Large intestine (tissue), 3 donors: ENCODE measurements around the gene TCEA3. TPM values are rescaled to one million over a fixed set of nuclear protein-coding genes. Genes with fewer than 3 reads are reported as not detected.

ENCODE experiments used
- DNase-seq, 2 donors: peaks; one replicate each; pipeline versions ENCODE4 v3.0.0 to v3.0.0-alpha.2; 2013
- H3K27ac ChIP-seq: one replicate; pipeline ENCODE4 v1.5.1; 2013; ENCODE audit warnings: low read length
- H3K27me3 ChIP-seq: 2 replicates; pipeline ENCODE4 v1.6.1; 2013; ENCODE audit warnings: low read length; ENCODE audit not compliant: control insufficient read depth, insufficient read depth
- H3K36me3 ChIP-seq: 2 replicates; pipeline ENCODE4 v1.6.1; 2013; ENCODE audit warnings: low read length; ENCODE audit not compliant: control insufficient read depth, insufficient read depth
- H3K4me1 ChIP-seq: one replicate; pipeline ENCODE4 v1.6.1; 2013; ENCODE audit warnings: low read length; ENCODE audit not compliant: control insufficient read depth, insufficient read depth
- H3K4me3 ChIP-seq: one replicate; pipeline ENCODE4 v1.5.1; 2013; ENCODE audit warnings: low read length
- H3K9me3 ChIP-seq: one replicate; pipeline ENCODE4 v1.6.1; 2013; ENCODE audit warnings: mild to moderate bottlenecking, low read depth, low read length, moderate library complexity; ENCODE audit not compliant: control insufficient read depth
- WGBS: methylation state at CpG from one replicate; pipeline ENCODE4 v1.1.5; 2013; ENCODE audit warnings: low lambda C conversion rate; ENCODE audit not compliant: insufficient coverage; 5-methylcytosine and 5-hydroxymethylcytosine counted together
- polyA plus RNA-seq: library from polyadenylated mRNA; unstranded; fragments of 120-200 nt; gene quantifications from one replicate; pipeline ENCODE4 v1.2.1, GENCODE V29; 2013

TCEA3 gene
- polyA plus RNA-seq, 1 donor: 29.4 TPM

DNA sequence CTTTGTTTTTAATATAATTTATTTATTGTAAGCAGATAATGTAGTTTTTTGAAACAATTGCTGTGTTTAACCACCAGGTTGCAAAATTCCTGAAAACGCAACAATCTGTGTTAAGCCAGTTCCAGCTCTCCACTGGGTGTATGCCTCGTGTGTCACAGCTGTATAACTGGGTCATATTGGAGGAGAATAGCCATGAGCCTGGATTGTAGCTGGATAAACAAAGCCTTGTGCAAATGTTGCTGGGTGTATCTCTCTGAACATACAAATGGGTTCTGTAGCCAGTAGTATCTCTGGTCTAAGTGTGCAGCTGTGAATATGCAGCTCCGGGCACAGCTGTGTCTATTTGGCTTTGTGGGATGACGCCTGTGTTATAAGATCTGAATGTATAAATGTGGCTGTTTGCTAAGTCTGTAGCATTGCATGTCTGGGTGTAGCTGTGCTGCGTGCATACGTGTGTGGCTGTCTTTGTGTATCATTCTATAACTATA lies 2.8 kb downstream of the TCEA3 start:
- Histone ChIP-seq H3K4me1 (peaks cover 31% of the 10 kb centered on the region), H3K27me3 (peaks cover 3% of the 10 kb centered on the region), H3K4me3 (no peak overlapping the region), H3K27ac (peak overlapping the region; percentile 66), H3K9me3 (no peaks in the 10 kb centered on the region), H3K36me3 (peaks cover 1% of the 10 kb centered on the region)
- no CpG with 5 or more reads among the region's 6 CpGs for WGBS
- peak in 1 of 2 donors; percentile 67 for DNase-seq

DNA sequence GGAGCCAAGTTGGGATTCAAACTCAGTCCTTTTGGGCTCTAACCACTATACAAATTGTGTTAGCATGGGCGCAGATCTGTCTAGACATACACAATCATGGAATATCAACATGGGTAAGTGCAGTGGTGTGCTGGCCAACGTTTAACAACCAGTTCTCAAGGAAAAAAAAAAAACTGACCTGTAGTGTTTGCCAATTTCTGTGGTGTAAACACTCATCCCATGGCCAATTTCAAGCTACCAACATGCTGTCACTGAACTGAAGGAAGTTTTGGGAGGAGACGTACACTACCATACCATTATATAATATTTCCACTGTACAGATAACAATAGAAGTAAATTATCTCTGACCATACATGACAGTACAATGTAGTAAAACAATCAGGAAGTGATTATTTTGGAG lies 3.2 kb downstream of the TCEA3 start:
- Histone ChIP-seq H3K9me3 (no peaks in the 10 kb centered on the region), H3K4me3 (no peak overlapping the region), H3K36me3 (peaks cover 3% of the 10 kb centered on the region), H3K27me3 (peaks cover 3% of the 10 kb centered on the region), H3K27ac (peak overlapping the region; percentile 66), H3K4me1 (peaks cover 31% of the 10 kb centered on the region)
- WGBS: 60% methylated on average over 1 of the region's 3 CpGs
- no peak for DNase-seq

DNA sequence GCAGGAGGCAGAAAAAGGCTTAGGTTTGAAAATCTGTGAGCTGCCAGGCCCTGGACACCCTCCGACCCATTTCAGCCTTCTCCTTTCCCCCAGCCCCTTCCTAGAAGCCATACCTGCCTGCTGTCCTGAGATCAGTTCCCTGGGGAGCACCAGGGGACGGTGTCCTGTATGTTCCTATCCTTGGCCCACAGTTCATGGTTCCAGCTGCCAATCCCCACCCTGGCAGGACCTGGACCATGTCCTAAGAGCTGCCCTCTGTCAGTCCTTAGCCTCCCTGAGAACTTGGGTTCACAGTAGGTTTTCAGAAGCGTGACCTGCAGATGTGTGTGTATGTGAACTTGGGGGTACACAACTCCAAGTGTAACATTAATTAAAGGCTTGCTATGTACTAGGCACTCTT lies 3.8 kb downstream of the TCEA3 start:
- Histone ChIP-seq H3K4me1 (peaks cover 31% of the 10 kb centered on the region), H3K27me3 (peaks cover 3% of the 10 kb centered on the region), H3K4me3 (no peak overlapping the region), H3K27ac (no peak overlapping the region), H3K9me3 (no peaks in the 10 kb centered on the region), H3K36me3 (peaks cover 3% of the 10 kb centered on the region)
- WGBS: no CpG with 5 or more reads among the region's 3 CpGs
- no peak for DNase-seq

DNA sequence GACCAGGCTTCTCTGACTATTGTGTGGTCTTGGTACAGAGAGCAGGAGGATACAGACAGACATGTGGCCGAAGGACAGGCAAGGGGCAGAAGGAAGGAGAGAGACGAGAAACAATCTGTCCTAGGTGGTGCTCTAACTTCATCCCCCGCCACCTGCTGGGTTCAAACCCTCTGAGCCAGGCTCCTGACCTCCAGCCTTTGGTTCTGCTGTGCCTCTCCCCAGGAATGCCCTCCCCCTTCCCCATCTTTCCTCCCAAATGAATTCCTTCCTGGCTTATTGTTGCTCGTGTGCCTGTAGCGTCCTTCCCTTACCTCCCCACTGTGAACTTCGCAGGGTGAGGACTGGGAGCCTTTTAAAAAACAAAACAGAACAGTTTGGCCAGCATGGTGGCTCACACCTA lies 5.4 kb downstream of the TCEA3 start:
- H3K27ac ChIP-seq: no peak overlapping the region
- 40% methylated on average over 1 of the region's 6 CpGs for WGBS

DNA sequence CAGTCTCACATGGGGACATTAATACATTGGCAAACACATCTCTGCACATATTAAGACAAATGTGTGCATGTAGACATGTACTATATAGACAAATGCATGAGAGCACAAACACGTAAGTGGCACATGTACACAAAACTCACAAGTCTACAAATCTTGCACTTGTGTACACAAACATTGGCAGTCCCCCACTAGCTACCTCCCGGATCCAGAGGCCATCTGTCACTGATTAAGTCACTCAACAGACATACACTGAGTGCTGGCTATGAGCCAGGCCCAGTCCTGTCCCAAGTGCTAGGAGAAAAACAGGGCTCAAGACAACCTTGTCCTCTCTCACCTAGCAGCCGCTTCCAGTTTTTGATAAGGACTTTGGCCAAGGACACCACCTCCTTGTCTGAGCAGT lies 7.0 kb downstream of the TCEA3 start:
- Histone ChIP-seq H3K36me3 (peaks cover 6% of the 10 kb centered on the region), H3K9me3 (no peaks in the 10 kb centered on the region), H3K27me3 (no peaks in the 10 kb centered on the region), H3K27ac (no peak overlapping the region), H3K4me3 (no peak overlapping the region), H3K4me1 (peaks cover 15% of the 10 kb centered on the region)
- WGBS: no CpG with 5 or more reads among the region's 3 CpGs
- DNase-seq: peak; percentile 28 to 75

More for the DNA sequence above, 5.4 kb downstream of the TCEA3 start:
- no peak for DNase-seq
- Histone ChIP-seq H3K27me3 (no peaks in the 10 kb centered on the region), H3K4me3 (no peak overlapping the region), H3K9me3 (no peaks in the 10 kb centered on the region), H3K36me3 (peaks cover 6% of the 10 kb centered on the region), H3K4me1 (peaks cover 26% of the 10 kb centered on the region)

DNA sequence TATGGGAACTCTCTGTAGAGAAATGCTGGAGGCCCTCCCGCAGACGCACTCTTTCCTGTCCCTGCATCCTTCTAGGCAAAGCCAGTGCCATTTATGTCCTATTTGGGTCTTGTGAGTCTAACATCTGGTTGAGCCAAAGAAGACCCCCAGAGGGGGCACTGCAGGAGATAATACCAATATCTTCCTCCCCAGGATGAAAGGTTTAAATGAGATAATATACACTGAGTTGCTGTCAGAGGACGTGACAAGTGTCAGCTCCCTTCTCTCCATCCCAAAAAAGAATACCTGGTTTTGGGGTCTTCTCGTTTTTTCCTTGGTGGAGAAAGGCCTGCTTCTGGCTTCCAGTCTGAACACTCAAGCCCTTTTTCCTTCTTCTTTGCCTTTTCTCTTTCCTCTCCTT lies 7.6 kb downstream of the TCEA3 start:
- Histone ChIP-seq H3K27me3 (no peaks in the 10 kb centered on the region), H3K4me3 (no peak overlapping the region), H3K9me3 (no peaks in the 10 kb centered on the region), H3K4me1 (peaks cover 9% of the 10 kb centered on the region), H3K36me3 (peaks cover 6% of the 10 kb centered on the region), H3K27ac (no peak overlapping the region)
- 71% methylated on average over 1 of the region's 4 CpGs for WGBS
- no peak for DNase-seq

DNA sequence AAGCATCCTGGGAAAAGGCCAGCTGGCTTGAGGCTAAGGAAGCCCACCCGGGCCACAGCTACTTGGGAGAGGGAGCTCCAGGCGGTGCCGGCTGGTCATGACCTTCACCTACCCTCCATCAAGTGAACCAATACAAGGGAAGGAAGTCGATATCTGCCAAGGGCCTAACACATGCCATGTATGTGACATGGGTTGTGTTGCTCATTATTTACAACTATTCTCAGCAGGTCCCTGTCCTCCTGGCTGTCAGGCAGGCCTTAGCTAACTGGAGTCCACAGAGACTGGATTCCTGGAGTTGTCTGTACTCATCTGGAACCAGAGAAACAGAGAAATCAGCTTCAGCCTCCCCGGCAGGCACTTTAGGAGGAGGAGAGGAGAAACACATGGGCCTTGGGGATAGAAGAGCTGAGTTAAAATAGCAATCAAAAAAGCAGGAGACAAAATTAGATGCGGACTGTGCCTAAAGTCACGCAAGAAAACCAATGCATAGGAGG lies 15.7 kb downstream of the TCEA3 start:
- H3K27me3 ChIP-seq: no peaks in the 10 kb centered on the region
- no peak overlapping the region for H3K27ac ChIP-seq
- WGBS: 94% methylated on average over 2 of the region's 7 CpGs
- DNase-seq: no peak
- H3K36me3 ChIP-seq: peaks cover 8% of the 10 kb centered on the region
- H3K4me3 ChIP-seq: no peak overlapping the region
- no peaks in the 10 kb centered on the region for H3K9me3 ChIP-seq
- H3K4me1 ChIP-seq: peaks cover 5% of the 10 kb centered on the region

DNA sequence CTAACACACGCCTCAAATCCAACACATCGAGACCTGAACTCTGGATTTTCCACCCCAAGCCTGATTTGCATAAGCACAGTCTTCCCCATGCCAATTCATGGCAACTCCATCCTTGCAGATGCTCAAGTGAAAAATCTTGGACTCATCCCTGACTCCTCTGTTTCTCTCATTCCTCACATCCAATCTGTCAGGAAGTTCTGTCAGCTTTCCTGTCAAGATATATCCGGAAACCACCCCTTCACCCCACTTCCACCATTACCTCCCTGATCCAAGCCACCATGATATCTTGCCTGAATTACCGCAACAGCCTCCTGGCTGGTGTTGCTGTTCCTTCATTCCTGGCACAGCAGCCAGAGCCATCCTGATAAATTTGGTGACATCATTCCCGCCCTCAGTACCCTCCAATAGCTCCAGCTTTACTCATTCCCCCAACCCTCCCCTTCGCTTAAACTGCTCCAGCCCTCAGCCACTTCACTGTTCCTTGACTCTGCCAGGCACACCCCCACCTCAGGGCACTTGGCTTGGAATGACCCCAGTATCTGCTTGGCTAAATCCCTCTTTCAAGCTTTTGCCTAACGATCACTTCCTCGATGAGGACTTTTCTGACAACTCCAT lies 17.4 kb downstream of the TCEA3 start:
- H3K27ac ChIP-seq: no peak overlapping the region
- no peaks in the 10 kb centered on the region for H3K9me3 ChIP-seq
- no peak for DNase-seq
- peaks cover 9% of the 10 kb centered on the region for H3K4me1 ChIP-seq
- peaks cover 10% of the 10 kb centered on the region for H3K36me3 ChIP-seq
- 86% methylated on average over 3 of the region's 8 CpGs for WGBS
- H3K4me3 ChIP-seq: no peak overlapping the region
- no peaks in the 10 kb centered on the region for H3K27me3 ChIP-seq

DNA sequence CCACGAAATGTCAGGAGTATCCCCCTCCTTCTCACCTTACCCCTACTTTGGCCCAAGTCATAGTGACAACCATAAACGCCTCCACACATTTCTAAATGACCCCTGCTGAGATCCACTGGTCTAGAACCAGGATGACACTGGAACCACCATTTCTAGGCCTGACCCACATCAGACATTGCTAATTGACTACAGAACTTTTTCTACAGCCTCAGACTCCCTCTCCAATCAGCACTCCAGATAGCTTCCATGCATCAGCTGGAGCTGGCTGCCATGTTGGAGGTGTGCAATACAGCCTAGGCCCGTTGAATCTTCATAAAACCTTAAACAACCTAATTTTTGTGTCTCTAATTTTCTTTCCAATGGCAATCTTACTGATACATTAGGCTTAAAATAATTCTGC lies 18.6 kb downstream of the TCEA3 start:
- no peak overlapping the region for H3K27ac ChIP-seq
- WGBS: no CpG with 5 or more reads among the region's 3 CpGs

DNA sequence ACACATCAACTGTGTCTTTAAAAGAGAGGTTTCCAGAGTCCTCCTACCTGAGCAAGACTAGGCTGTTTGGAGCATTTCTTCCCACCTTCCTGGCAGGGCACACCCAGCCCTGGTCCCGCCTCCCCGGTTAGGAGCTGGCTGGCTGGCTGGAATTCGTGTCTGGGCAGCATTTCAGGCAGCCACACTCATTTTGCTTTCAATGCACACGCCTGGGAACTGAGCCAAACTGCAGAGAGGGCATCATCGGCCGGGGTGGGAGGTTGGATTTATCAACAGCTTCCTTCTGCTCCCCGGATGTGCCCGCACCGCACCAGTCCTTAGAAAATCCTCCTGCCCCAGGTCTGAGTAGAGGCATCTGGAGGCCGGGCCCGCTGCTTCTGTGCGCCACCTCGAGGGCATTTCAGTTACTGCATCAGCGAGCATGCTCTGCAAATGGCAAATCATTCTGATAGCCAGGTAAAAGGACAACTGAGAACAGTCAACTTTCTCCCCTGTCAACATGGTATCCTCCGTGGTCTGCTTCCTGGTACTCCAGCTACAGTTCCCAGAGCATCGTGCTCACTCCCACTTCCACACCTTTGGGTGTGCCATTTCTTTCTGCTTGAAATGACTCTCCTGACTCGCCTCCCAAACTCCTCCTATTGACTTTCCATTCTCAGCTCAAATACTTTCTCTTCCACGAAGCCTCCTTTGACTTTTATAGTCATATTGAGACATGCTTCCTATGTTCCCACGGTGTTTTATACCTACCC lies 20.6 kb downstream of the TCEA3 start:
- peak overlapping the region; percentile 36 for H3K27ac ChIP-seq
- peak; percentile 82 to 88 for DNase-seq
- H3K4me3 ChIP-seq: peak overlapping the region; percentile 25
- 7% methylated on average over 3 of the region's 19 CpGs for WGBS
- no peaks in the 10 kb centered on the region for H3K27me3 ChIP-seq
- peaks cover 10% of the 10 kb centered on the region for H3K36me3 ChIP-seq
- H3K9me3 ChIP-seq: no peaks in the 10 kb centered on the region
- peaks cover 9% of the 10 kb centered on the region for H3K4me1 ChIP-seq

More for the DNA sequence above, 18.6 kb downstream of the TCEA3 start:
- H3K9me3 ChIP-seq: no peaks in the 10 kb centered on the region
- DNase-seq: no peak
- peaks cover 10% of the 10 kb centered on the region for H3K36me3 ChIP-seq
- no peak overlapping the region for H3K4me3 ChIP-seq
- no peaks in the 10 kb centered on the region for H3K27me3 ChIP-seq
- H3K4me1 ChIP-seq: peaks cover 9% of the 10 kb centered on the region
